H1 (cell line): Measurements from ENCODE around the gene GTF2IRD1. TPM values are rescaled to one million over a fixed set of nuclear protein-coding genes. Genes with fewer than 3 reads are reported as not detected.

Source experiments
- ATF3 ChIP-seq: IDR thresholded peaks from 2 replicates; pipeline ENCODE4 v1.6.1; 2011; ENCODE audit warnings: low read depth, mild to moderate bottlenecking, low read length; ENCODE audit not compliant: insufficient read depth
- BACH1 ChIP-seq: IDR thresholded peaks from 2 replicates; pipeline ENCODE4 v1.6.1; 2012; ENCODE audit warnings: low read length, improper control_type of control experiment
- BCL11A ChIP-seq, 2 experiments: IDR thresholded peaks; one replicate each; pipeline ENCODE4 v1.6.1; 2011; ENCODE audit warnings: low read depth in 2 of 2, low read length in 2 of 2, mild to moderate bottlenecking in 2 of 2
- EP300 ChIP-seq, 2 experiments: IDR thresholded peaks; 1 replicate in 1 of 2; 2 replicates in 1 of 2; pipeline ENCODE4 v1.6.1; 2011 to 2012; ENCODE audit warnings: low read depth in 2 of 2, low read length in 2 of 2, mild to moderate bottlenecking in 2 of 2, borderline replicate concordance in 1 of 2, inconsistent platforms in 1 of 2, moderate library complexity in 1 of 2
- HDAC6 ChIP-seq: IDR thresholded peaks from one replicate; pipeline ENCODE4 v1.7.1; 2012; ENCODE audit warnings: low read depth, mild to moderate bottlenecking, inconsistent platforms, low read length, moderate library complexity
- RBBP5 ChIP-seq: IDR thresholded peaks from 2 replicates; pipeline ENCODE4 v1.7.1; 2012; ENCODE audit warnings: low read depth, mild to moderate bottlenecking, inconsistent platforms, low read length, moderate library complexity, borderline replicate concordance
- SAP30 ChIP-seq: fragments of 300-600 bp; sonication (generic); IDR thresholded peaks from 2 replicates; pipeline ENCODE4 v1.7.1; 2012; ENCODE audit warnings: low read length, moderate library complexity, mild to moderate bottlenecking, inconsistent platforms; ENCODE audit not compliant: insufficient read depth, insufficient replicate concordance
- SP4 ChIP-seq: IDR thresholded peaks from 2 replicates; pipeline ENCODE4 v1.6.1; 2012; ENCODE audit warnings: low read length, inconsistent platforms
- ZNF274 ChIP-seq: IDR thresholded peaks from 2 replicates; pipeline ENCODE4 v1.7.0; 2012; ENCODE audit warnings: low read length, borderline replicate concordance; ENCODE audit errors: extremely low read depth
- polyA plus RNA-seq, 7 experiments: library from polyadenylated mRNA; depleted of rRNA in 3 of 7; stranded (reverse) in 5 of 7; unstranded in 2 of 7; fragments of >200 nt in 5 of 7; fragments of 200-250 nt in 2 of 7; gene quantifications; 1 replicate in 5 of 7; 2 replicates in 1 of 7; 4 replicates in 1 of 7; pipeline versions ENCODE4 v1.2.1 to v1.2.3, GENCODE V29; 2011 to 2013; ENCODE audit warnings: missing spikeins in 2 of 7, mixed read lengths in 2 of 7
- total RNA-seq: library from RNA; stranded (reverse); fragmentation: NEBNext Ultra II Directional; extraction: Animal tissue kit (Norgen Biotek cat#: 25700); gene quantifications from 2 replicates; pipeline ENCODE4 v1.2.1, GENCODE V29; 2021
- TF ChIP-seq, protein P1 (sequence below), 3 experiments: IDR thresholded peaks; 1 replicate in 2 of 3; 2 replicates in 1 of 3; pipeline versions ENCODE4 v1.5.1 to v1.6.1; 2011; ENCODE audit warnings: low read length in 3 of 3, mild to moderate bottlenecking in 3 of 3, inconsistent platforms in 2 of 3, low read depth in 1 of 3, moderate library complexity in 1 of 3; ENCODE audit not compliant: insufficient read depth in 1 of 3; ENCODE audit errors: control extremely low read depth in 1 of 3

Gene GTF2IRD1
- total and polyA plus RNA-seq, 2 of the 8 experiments (the other 6 are each of a cell fraction or from before 2014, with no cell fraction given): 27.4 to 45.4 TPM

DNA sequence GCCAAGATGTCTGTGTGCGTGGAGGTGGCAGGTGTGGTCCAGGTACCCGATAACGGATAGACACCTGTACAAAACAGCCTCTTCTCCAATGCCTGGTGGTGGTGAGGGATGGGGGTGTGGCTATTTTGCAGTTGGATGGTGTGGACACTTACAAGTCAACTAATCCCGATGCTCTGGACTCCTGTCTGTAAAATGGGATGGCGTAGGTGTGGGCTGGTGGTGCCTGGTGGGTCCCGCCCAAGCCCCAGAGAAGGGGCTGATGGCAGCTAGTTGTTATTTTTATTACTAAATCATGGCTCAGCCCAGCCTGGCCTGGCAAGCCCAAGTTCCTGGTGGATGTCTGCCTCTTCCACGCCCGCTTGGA, 22.3 kb downstream of the GTF2IRD1 start (continued):
- TF ChIP-seq, protein P1, sequence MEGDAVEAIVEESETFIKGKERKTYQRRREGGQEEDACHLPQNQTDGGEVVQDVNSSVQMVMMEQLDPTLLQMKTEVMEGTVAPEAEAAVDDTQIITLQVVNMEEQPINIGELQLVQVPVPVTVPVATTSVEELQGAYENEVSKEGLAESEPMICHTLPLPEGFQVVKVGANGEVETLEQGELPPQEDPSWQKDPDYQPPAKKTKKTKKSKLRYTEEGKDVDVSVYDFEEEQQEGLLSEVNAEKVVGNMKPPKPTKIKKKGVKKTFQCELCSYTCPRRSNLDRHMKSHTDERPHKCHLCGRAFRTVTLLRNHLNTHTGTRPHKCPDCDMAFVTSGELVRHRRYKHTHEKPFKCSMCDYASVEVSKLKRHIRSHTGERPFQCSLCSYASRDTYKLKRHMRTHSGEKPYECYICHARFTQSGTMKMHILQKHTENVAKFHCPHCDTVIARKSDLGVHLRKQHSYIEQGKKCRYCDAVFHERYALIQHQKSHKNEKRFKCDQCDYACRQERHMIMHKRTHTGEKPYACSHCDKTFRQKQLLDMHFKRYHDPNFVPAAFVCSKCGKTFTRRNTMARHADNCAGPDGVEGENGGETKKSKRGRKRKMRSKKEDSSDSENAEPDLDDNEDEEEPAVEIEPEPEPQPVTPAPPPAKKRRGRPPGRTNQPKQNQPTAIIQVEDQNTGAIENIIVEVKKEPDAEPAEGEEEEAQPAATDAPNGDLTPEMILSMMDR (IDR thresholded peaks at IDR 0.05; ENCODE audit: control extremely low read depth in 1 of 3, insufficient read depth in 1 of 3, low read depth in 1 of 3, low read length in 3 of 3): no peak
- TF ChIP-seq RBBP5 (no peak), BCL11A (IDR thresholded peaks at IDR 0.05; ENCODE audit: low read depth in 2 of 2, low read length in 2 of 2) (no peak), SP4 (no peak), EP300 (IDR thresholded peaks at IDR 0.05; ENCODE audit: borderline replicate concordance in 1 of 2, low read depth in 2 of 2, low read length in 2 of 2) (no peak), HDAC6 (no peak), SAP30 (no peak), ZNF274 (no peak), BACH1 (no peak), ATF3 (no peak)
